Measurements from ENCODE around the gene TP53BP2. TPM values are rescaled to one million over a fixed set of nuclear protein-coding genes. Genes with fewer than 3 reads are reported as not detected.
A peak's percentile ranks its signal among the peaks of the same experiment; 100 is the strongest.
"Not testable (repeated sequence)": the region's sequence is repeated elsewhere in the genome, so short reads cannot be mapped to it uniquely, and the experiment has no call there.

The TP53BP2 gene
- total RNA-seq, 1 donor from 2014 or later = 24.9 TPM

GRCh38 chr1:223754681-223755431 lies 90.9 kb downstream of the TP53BP2 start:
- DNase-seq (ENCODE audit: low spot score) = peak; percentile 50
- intact Hi-C loops (cut with DNase I) = no loop called here

GRCh38 chr1:223752721-223753515 lies 92.8 kb downstream of the TP53BP2 start:
- intact Hi-C loops (cut with DNase I) = no loop called here
- DNase-seq (ENCODE audit: low spot score) = peak; percentile 19

- intact Hi-C loops (cut with DNase I) = no loop called here
Observed at GRCh38 chr1:223751696-223752095, 94.1 kb downstream of the TP53BP2 start.

GRCh38 chr1:223750730-223751570 lies 94.8 kb downstream of the TP53BP2 start:
- no peak for DNase-seq (ENCODE audit: low spot score)
- intact Hi-C loops (cut with DNase I) = no loop called here

More at GRCh38 chr1:223751696-223752095, 94.1 kb downstream of the TP53BP2 start:
- no peak for DNase-seq (ENCODE audit: low spot score)

GRCh38 chr1:223748773-223749733 lies 96.7 kb downstream of the TP53BP2 start:
- DNase-seq (ENCODE audit: low spot score) = peak; percentile 91
- intact Hi-C loops (cut with DNase I) = loop anchor here (1.0 to 2.0 kb wide), 2 partner anchors 37 to 50 kb away; partner anchors contain the start of gene CAPN2

GRCh38 chr1:223748405-223748772 lies 97.4 kb downstream of the TP53BP2 start:
- intact Hi-C loops (cut with DNase I) = loop anchor here (2.0 kb wide), 1 partner anchor 50 kb away; no protein-coding TSS in a partner anchor
- DNase-seq (ENCODE audit: low spot score) = no peak

- no peak for DNase-seq (ENCODE audit: low spot score)
- intact Hi-C loops (cut with DNase I) = loop anchor here (2.0 kb wide), 1 partner anchor 49 kb away; no protein-coding TSS in a partner anchor
Observed at GRCh38 chr1:223747838-223748335, 97.9 kb downstream of the TP53BP2 start.

GRCh38 chr1:223745731-223746130 lies 100.0 kb downstream of the TP53BP2 start:
- no peak for DNase-seq (ENCODE audit: low spot score)
- intact Hi-C loops (cut with DNase I) = no loop called here

GRCh38 chr1:223742856-223743517 lies 102.8 kb downstream of the TP53BP2 start:
- DNase-seq (ENCODE audit: low spot score) = no peak
- intact Hi-C loops (cut with DNase I) = no loop called here

- intact Hi-C loops (cut with DNase I) = no loop called here
- DNase-seq (ENCODE audit: low spot score) = no peak
Observed at GRCh38 chr1:223741861-223742260, 103.9 kb downstream of the TP53BP2 start.

GRCh38 chr1:223740038-223740736 lies 105.6 kb downstream of the TP53BP2 start:
- DNase-seq (ENCODE audit: low spot score); intact Hi-C loops (cut with DNase I): not testable (repeated sequence)

GRCh38 chr1:223739366-223740037 lies 106.2 kb downstream of the TP53BP2 start:
- intact Hi-C loops (cut with DNase I) = no loop called here
- DNase-seq (ENCODE audit: low spot score) = no peak

- intact Hi-C loops (cut with DNase I) = no loop called here
- no peak for DNase-seq (ENCODE audit: low spot score)
Observed at GRCh38 chr1:223738465-223739365, 107.0 kb downstream of the TP53BP2 start.

GRCh38 chr1:223737342-223737741 lies 108.4 kb downstream of the TP53BP2 start:
- DNase-seq (ENCODE audit: low spot score) = no peak
- intact Hi-C loops (cut with DNase I) = no loop called here

- intact Hi-C loops (cut with DNase I); DNase-seq (ENCODE audit: low spot score): not testable (repeated sequence)
Observed at GRCh38 chr1:223736638-223737037, 109.1 kb downstream of the TP53BP2 start.

Data from cardiac septum (tissue), 1 donor.